Fibroblast of lung (primary cell): ENCODE results near the gene KRR1. TPM values are rescaled to one million over a fixed set of nuclear protein-coding genes. Genes with fewer than 3 reads are reported as not detected.

Experiments used
- DNase-seq, 2 donors: peaks; one replicate each; pipeline versions ENCODE4 v3.0.0 to v3.0.0-alpha.2; 2010; ENCODE audit warnings: low read depth in 2 of 2
- H2AFZ ChIP-seq: 2 replicates; pipeline ENCODE4 v1.5.1; 2012; ENCODE audit warnings: low read length, control low read depth, inconsistent platforms
- H3K27ac ChIP-seq: 2 replicates; pipeline ENCODE4 v1.5.1; 2011; ENCODE audit warnings: low read length, control low read depth; ENCODE audit not compliant: insufficient read depth
- H3K27me3 ChIP-seq: 2 replicates; pipeline ENCODE4 v1.5.1; 2011; ENCODE audit warnings: mild to moderate bottlenecking, low read length; ENCODE audit not compliant: control insufficient read depth, insufficient read depth
- H3K36me3 ChIP-seq: 2 replicates; pipeline ENCODE4 v1.5.1; 2011; ENCODE audit warnings: low read length; ENCODE audit not compliant: control insufficient read depth, insufficient read depth
- H3K4me1 ChIP-seq: 2 replicates; pipeline ENCODE4 v1.5.1; 2011; ENCODE audit warnings: low read length; ENCODE audit not compliant: control insufficient read depth, insufficient read depth; ENCODE audit errors: extremely low read depth
- H3K4me2 ChIP-seq: 2 replicates; pipeline ENCODE4 v1.5.1; 2011; ENCODE audit warnings: low read length, control low read depth; ENCODE audit not compliant: insufficient read depth; ENCODE audit errors: extremely low read depth
- H3K4me3 ChIP-seq, 4 experiments: fragments of 200-600 bp in 1 of 4; sonication (generic) in 1 of 4; replicated peaks in 1 of 4; 2 replicates each; pipeline ENCODE4 v1.5.1; 2011 to 2016; ENCODE audit warnings: low read length in 4 of 4, low read depth in 3 of 4, mild to moderate bottlenecking in 3 of 4, control low read depth in 2 of 4, inconsistent platforms in 1 of 4, mixed read lengths in 1 of 4; ENCODE audit not compliant: insufficient read depth in 1 of 4; ENCODE audit errors: control extremely low read depth in 1 of 4
- H3K79me2 ChIP-seq: 2 replicates; pipeline ENCODE4 v1.5.1; 2012; ENCODE audit warnings: mild to moderate bottlenecking, low read length, inconsistent platforms; ENCODE audit not compliant: control insufficient read depth, insufficient read depth
- H3K9ac ChIP-seq: 2 replicates; pipeline ENCODE4 v1.5.1; 2011; ENCODE audit warnings: mild to moderate bottlenecking, low read length, control low read depth; ENCODE audit not compliant: insufficient read depth
- H3K9me3 ChIP-seq: 2 replicates; pipeline ENCODE4 v1.5.1; 2012; ENCODE audit warnings: low read depth, low read length; ENCODE audit not compliant: control insufficient read depth, insufficient read depth
- H4K20me1 ChIP-seq: 2 replicates; pipeline ENCODE4 v1.5.1; 2011; ENCODE audit warnings: low read length; ENCODE audit not compliant: control insufficient read depth, insufficient read depth; ENCODE audit errors: extremely low read depth
- EZH2 ChIP-seq: IDR thresholded peaks from 2 replicates; pipeline ENCODE4 v1.5.1; 2012; ENCODE audit warnings: low read length, control low read depth, mild to moderate bottlenecking; ENCODE audit errors: missing control alignments
- polyA plus RNA-seq, 2 donors: library from polyadenylated mRNA; depleted of rRNA in 1 of 2; stranded (reverse) in 1 of 2; unstranded in 1 of 2; fragments of >200 nt; gene quantifications; 2 replicates each; pipeline ENCODE4 v1.2.1, GENCODE V29; 2011 to 2012; ENCODE audit warnings: missing spikeins in 1 of 2
- total RNA-seq: library from RNA; depleted of rRNA; stranded (reverse); fragments of >200 nt; gene quantifications from 2 replicates; pipeline ENCODE4 v1.2.1, GENCODE V29; 2014
- TF ChIP-seq, protein P1 (sequence below), 2 donors: IDR thresholded peaks in 1 of 2; conservative IDR thresholded peaks in 1 of 2; 1 replicate in 1 of 2; 2 replicates in 1 of 2; pipeline ENCODE4 v1.5.1; 2011 to 2012; ENCODE audit warnings: low read length in 2 of 2, control low read depth in 1 of 2, inconsistent platforms in 1 of 2, low read depth in 1 of 2, mild to moderate bottlenecking in 1 of 2

Gene KRR1
- total and polyA plus RNA-seq, 2 donors (not counting 1 experiment from before 2014, with no cell fraction given), result 46.9 to 49.7 TPM

- H3K9me3 ChIP-seq, result no peaks in the 10 kb centered on the region
- no peak overlapping the region for H3K9ac ChIP-seq
- no peak overlapping the region for H3K4me2 ChIP-seq
- H4K20me1 ChIP-seq, result no peaks in the 10 kb centered on the region
- TF ChIP-seq EZH2, result no peak
- TF ChIP-seq, protein P1, sequence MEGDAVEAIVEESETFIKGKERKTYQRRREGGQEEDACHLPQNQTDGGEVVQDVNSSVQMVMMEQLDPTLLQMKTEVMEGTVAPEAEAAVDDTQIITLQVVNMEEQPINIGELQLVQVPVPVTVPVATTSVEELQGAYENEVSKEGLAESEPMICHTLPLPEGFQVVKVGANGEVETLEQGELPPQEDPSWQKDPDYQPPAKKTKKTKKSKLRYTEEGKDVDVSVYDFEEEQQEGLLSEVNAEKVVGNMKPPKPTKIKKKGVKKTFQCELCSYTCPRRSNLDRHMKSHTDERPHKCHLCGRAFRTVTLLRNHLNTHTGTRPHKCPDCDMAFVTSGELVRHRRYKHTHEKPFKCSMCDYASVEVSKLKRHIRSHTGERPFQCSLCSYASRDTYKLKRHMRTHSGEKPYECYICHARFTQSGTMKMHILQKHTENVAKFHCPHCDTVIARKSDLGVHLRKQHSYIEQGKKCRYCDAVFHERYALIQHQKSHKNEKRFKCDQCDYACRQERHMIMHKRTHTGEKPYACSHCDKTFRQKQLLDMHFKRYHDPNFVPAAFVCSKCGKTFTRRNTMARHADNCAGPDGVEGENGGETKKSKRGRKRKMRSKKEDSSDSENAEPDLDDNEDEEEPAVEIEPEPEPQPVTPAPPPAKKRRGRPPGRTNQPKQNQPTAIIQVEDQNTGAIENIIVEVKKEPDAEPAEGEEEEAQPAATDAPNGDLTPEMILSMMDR (conservative IDR thresholded peaks at IDR 0.05 in 1 of 2, IDR thresholded peaks at IDR 0.05 in 1 of 2; ENCODE audit: low read depth in 1 of 2, low read length in 2 of 2), result no peak
- H3K4me3 ChIP-seq, result no peak overlapping the region
- H3K27me3 ChIP-seq, result no peaks in the 10 kb centered on the region
- H2AFZ ChIP-seq, result no peak overlapping the region
- peak in 1 of 2 donors; percentile 40 for DNase-seq
- H3K79me2 ChIP-seq, result no peaks in the 10 kb centered on the region
- no peak overlapping the region for H3K27ac ChIP-seq
- H3K36me3 ChIP-seq, result no peaks in the 10 kb centered on the region
- H3K4me1 ChIP-seq, result no peaks in the 10 kb centered on the region
Observed at GRCh38 chr12:75533239-75533638, 21.8 kb upstream of the KRR1 start.

- TF ChIP-seq EZH2, result no peak
- TF ChIP-seq, protein P1 (conservative IDR thresholded peaks at IDR 0.05 in 1 of 2, IDR thresholded peaks at IDR 0.05 in 1 of 2; ENCODE audit: low read depth in 1 of 2, low read length in 2 of 2), result no peak
- Histone ChIP-seq H4K20me1 (no peaks in the 10 kb centered on the region), H3K27ac (no peak overlapping the region), H3K9ac (no peak overlapping the region), H3K4me1 (peaks cover 4% of the 10 kb centered on the region), H3K4me3 (no peak overlapping the region), H3K27me3 (no peaks in the 10 kb centered on the region), H3K4me2 (no peak overlapping the region), H2AFZ (no peak overlapping the region), H3K79me2 (no peaks in the 10 kb centered on the region), H3K9me3 (no peaks in the 10 kb centered on the region), H3K36me3 (no peaks in the 10 kb centered on the region)
- DNase-seq, result no peak
Observed at GRCh38 chr12:75529826-75530225, 18.4 kb upstream of the KRR1 start.

- no peaks in the 10 kb centered on the region for H3K27me3 ChIP-seq
- no peak for DNase-seq
- peaks cover 4% of the 10 kb centered on the region for H3K4me1 ChIP-seq
- H2AFZ ChIP-seq, result no peak overlapping the region
- TF ChIP-seq, protein P1 (conservative IDR thresholded peaks at IDR 0.05 in 1 of 2, IDR thresholded peaks at IDR 0.05 in 1 of 2; ENCODE audit: low read depth in 1 of 2, low read length in 2 of 2), result no peak
- TF ChIP-seq EZH2, result no peak
- H4K20me1 ChIP-seq, result no peaks in the 10 kb centered on the region
- H3K9ac ChIP-seq, result no peak overlapping the region
- no peak overlapping the region for H3K4me3 ChIP-seq
- H3K79me2 ChIP-seq, result no peaks in the 10 kb centered on the region
- no peak overlapping the region for H3K4me2 ChIP-seq
- H3K27ac ChIP-seq, result no peak overlapping the region
- no peaks in the 10 kb centered on the region for H3K9me3 ChIP-seq
- H3K36me3 ChIP-seq, result no peaks in the 10 kb centered on the region
Observed at GRCh38 chr12:75529316-75529715, 17.9 kb upstream of the KRR1 start.
